ENCODE results near the gene XPNPEP1. TPM values are rescaled to one million over a fixed set of nuclear protein-coding genes. Genes with fewer than 3 reads are reported as not detected.

XPNPEP1 gene
- total and polyA plus RNA-seq, 12 donors, result 17.8 to 103 (median 58.4) TPM

DNA sequence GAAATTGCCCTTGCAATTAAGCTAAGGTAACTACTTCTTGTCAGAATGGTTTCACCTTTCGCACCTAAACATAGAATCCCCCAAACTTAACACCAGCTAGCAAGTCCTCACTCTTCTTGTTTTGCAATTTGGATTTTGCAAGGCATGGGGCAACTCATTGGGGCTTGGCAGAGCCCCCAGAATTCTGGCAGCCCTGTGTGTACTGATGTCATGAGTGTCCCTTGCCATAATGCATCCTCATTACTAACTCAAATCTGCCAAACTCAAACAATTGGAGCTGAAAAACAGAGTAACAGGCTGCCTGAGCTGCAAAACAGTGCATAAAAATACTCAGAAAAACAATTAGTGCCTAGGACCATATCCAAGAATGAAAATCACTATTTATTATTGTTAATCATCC, 7.9 kb upstream of the XPNPEP1 start:
- DNase-seq, result peak in 1 of 7 donors; percentile 39
- H3K27me3 ChIP-seq, result no peaks in the 10 kb centered on the region
- TF ChIP-seq, protein P1, sequence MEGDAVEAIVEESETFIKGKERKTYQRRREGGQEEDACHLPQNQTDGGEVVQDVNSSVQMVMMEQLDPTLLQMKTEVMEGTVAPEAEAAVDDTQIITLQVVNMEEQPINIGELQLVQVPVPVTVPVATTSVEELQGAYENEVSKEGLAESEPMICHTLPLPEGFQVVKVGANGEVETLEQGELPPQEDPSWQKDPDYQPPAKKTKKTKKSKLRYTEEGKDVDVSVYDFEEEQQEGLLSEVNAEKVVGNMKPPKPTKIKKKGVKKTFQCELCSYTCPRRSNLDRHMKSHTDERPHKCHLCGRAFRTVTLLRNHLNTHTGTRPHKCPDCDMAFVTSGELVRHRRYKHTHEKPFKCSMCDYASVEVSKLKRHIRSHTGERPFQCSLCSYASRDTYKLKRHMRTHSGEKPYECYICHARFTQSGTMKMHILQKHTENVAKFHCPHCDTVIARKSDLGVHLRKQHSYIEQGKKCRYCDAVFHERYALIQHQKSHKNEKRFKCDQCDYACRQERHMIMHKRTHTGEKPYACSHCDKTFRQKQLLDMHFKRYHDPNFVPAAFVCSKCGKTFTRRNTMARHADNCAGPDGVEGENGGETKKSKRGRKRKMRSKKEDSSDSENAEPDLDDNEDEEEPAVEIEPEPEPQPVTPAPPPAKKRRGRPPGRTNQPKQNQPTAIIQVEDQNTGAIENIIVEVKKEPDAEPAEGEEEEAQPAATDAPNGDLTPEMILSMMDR (IDR thresholded peaks at IDR 0.05), result no peak
- intact Hi-C loops (cut with DNase I), result no loop called here
- no peak overlapping the region for H3K4me3 ChIP-seq
- WGBS, 4 donors, result 92 to 100% (median 96%) methylated on average over 1 of the region's 1 CpG
- no peaks in the 10 kb centered on the region for H3K36me3 ChIP-seq (replicated peaks in 1 of 2)
- no peak overlapping the region for H3K27ac ChIP-seq
- H3K9me3 ChIP-seq (replicated peaks in 1 of 3), result no peaks in the 10 kb centered on the region
- H3K4me1 ChIP-seq (replicated peaks in 1 of 2), result peaks cover 0 to 3% of the 10 kb centered on the region in 2 donors

GRCh38 chr10:109929501-109930219, 6.3 kb upstream of the XPNPEP1 start:
- TF ChIP-seq POLR2A (IDR thresholded peaks at IDR 0.05), result no peak
- TF ChIP-seq, protein P1 (IDR thresholded peaks at IDR 0.05), result no peak
- intact Hi-C loops (cut with DNase I), result no loop called here
- no peaks in the 10 kb centered on the region for H3K36me3 ChIP-seq (replicated peaks in 1 of 2)
- H3K4me1 ChIP-seq (replicated peaks in 1 of 2), result peaks cover 0 to 3% of the 10 kb centered on the region in 2 donors
- DNase-seq, result no peak
- H3K9me3 ChIP-seq (replicated peaks in 1 of 3), result no peaks in the 10 kb centered on the region
- H3K27ac ChIP-seq, result no peak overlapping the region
- no peak overlapping the region for H3K4me3 ChIP-seq
- no peaks in the 10 kb centered on the region for H3K27me3 ChIP-seq
- 57 to 62% (median 59%) methylated on average over 3 of the region's 3 CpGs for WGBS, 4 donors

DNA sequence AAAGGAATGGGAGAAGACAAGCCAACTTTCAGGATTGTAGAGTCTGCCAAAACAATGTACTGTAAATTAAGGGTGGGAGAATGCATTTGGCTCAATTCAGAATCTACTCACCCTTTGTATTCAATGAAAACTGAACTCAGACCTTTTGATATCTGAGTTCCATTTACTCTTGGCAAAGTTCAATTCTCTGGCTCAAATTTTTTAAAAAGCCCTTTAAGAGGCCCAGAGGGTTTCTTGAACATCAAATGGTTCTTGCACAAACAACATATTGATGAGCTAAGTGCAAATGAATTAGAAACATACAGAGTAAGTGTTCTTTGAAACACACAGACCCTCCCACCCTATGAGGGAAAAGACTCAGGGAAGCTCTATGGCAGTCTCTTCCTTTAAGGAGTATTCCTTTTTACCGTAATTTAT, 5.2 kb upstream of the XPNPEP1 start:
- intact Hi-C loops (cut with DNase I), result no loop called here
- H3K27me3 ChIP-seq, result no peaks in the 10 kb centered on the region
- H3K36me3 ChIP-seq (replicated peaks in 1 of 2), result no peaks in the 10 kb centered on the region
- H3K4me3 ChIP-seq, result no peak overlapping the region
- WGBS, 4 donors, result 75 to 93% (median 85%) methylated on average over 1 of the region's 1 CpG
- no peaks in the 10 kb centered on the region for H3K9me3 ChIP-seq (replicated peaks in 1 of 3)
- H3K4me1 ChIP-seq (replicated peaks in 1 of 2), result peaks cover 6 to 7% of the 10 kb centered on the region in 2 donors
- no peak for DNase-seq
- TF ChIP-seq POLR2A (IDR thresholded peaks at IDR 0.05), result no peak
- TF ChIP-seq, protein P1 (IDR thresholded peaks at IDR 0.05), result no peak
- no peak overlapping the region for H3K27ac ChIP-seq

DNA sequence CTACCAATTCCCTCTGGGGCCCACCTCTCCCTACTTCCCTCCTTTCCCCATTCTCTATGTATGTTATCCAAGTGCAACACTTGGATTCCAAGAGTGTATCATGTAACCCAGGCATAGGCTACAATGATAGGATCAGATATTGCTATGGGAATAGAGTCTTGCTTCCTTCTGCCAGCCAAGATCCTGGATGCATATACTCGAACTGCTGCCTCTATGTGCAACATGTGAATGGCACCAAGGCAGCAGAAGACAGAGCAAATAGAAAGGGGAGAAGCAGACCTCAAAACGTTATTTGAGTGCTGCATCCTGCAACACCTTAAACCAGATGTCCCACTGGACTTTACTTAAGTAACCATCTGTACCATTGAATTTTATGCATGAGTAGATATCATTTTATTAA, 3.5 kb upstream of the XPNPEP1 start:
- H3K4me1 ChIP-seq (replicated peaks in 1 of 2), result peaks cover 14 to 15% of the 10 kb centered on the region in 2 donors

More for the DNA sequence above, 3.5 kb upstream of the XPNPEP1 start:
- TF ChIP-seq POLR2A (IDR thresholded peaks at IDR 0.05), result no peak
- TF ChIP-seq, protein P1 (IDR thresholded peaks at IDR 0.05), result no peak
- H3K4me3 ChIP-seq, result no peak overlapping the region
- 60 to 78% (median 72%) methylated on average over 2 of the region's 2 CpGs for WGBS, 4 donors
- H3K27ac ChIP-seq, result no peak overlapping the region
- DNase-seq, result no peak
- intact Hi-C loops (cut with DNase I), result no loop called here
- no peaks in the 10 kb centered on the region for H3K36me3 ChIP-seq (replicated peaks in 1 of 2)
- H3K27me3 ChIP-seq, result no peaks in the 10 kb centered on the region
- H3K9me3 ChIP-seq (replicated peaks in 1 of 3), result no peaks in the 10 kb centered on the region

Data from adrenal gland (tissue), 12 donors.